Liver (tissue), 9 donors: ENCODE results near the gene SH3D19. TPM values are rescaled to one million over a fixed set of nuclear protein-coding genes. Genes with fewer than 3 reads are reported as not detected.

Source experiments
- DNase-seq: peaks from one replicate; pipeline ENCODE4 v3.0.0-alpha.2; 2017; ENCODE audit warnings: low spot score
- H3K27ac ChIP-seq, 2 donors: one replicate each; pipeline ENCODE4 v1.7.0; 2013; ENCODE audit warnings: inconsistent platforms in 2 of 2, low read length in 2 of 2, control low read depth in 1 of 2, low read depth in 1 of 2, mild to moderate bottlenecking in 1 of 2
- H3K27me3 ChIP-seq, 4 donors: one replicate each; pipeline versions ENCODE4 v1.6.1 to v1.7.0; 2013; ENCODE audit warnings: low read length in 3 of 4, inconsistent platforms in 1 of 4, mild to moderate bottlenecking in 1 of 4, moderate library complexity in 1 of 4; ENCODE audit not compliant: control insufficient read depth in 4 of 4, insufficient read depth in 4 of 4
- H3K36me3 ChIP-seq, 4 donors: one replicate each; pipeline versions ENCODE4 v1.6.1 to v1.7.0; 2013; ENCODE audit warnings: low read length in 3 of 4, mild to moderate bottlenecking in 3 of 4, low read depth in 1 of 4, moderate library complexity in 1 of 4; ENCODE audit not compliant: control insufficient read depth in 4 of 4, insufficient read depth in 3 of 4
- H3K4me1 ChIP-seq, 4 donors: one replicate each; pipeline versions ENCODE4 v1.6.1 to v1.7.0; 2013; ENCODE audit warnings: low read length in 3 of 4, mild to moderate bottlenecking in 3 of 4, moderate library complexity in 1 of 4; ENCODE audit not compliant: control insufficient read depth in 4 of 4, insufficient read depth in 4 of 4
- H3K4me3 ChIP-seq, 3 donors: one replicate each; pipeline versions ENCODE4 v1.6.1 to v1.7.0; 2013; ENCODE audit warnings: low read length in 3 of 3, control low read depth in 1 of 3, low read depth in 1 of 3, mild to moderate bottlenecking in 1 of 3
- H3K9ac ChIP-seq, 2 donors: one replicate each; pipeline ENCODE4 v1.7.0; 2013; ENCODE audit warnings: low read length in 2 of 2, mild to moderate bottlenecking in 2 of 2, moderate library complexity in 2 of 2, control low read depth in 1 of 2, low read depth in 1 of 2
- H3K9me3 ChIP-seq, 4 donors: one replicate each; pipeline versions ENCODE4 v1.6.1 to v1.7.0; 2013; ENCODE audit warnings: low read length in 3 of 4; ENCODE audit not compliant: control insufficient read depth in 4 of 4
- EGR1 ChIP-seq, 2 donors: IDR thresholded peaks; 2 replicates each; pipeline ENCODE4 v1.6.1; 2016 to 2018; ENCODE audit warnings: antibody characterized with exemption in 2 of 2, low read depth in 2 of 2
- FOXA1 ChIP-seq: IDR thresholded peaks from 2 replicates; pipeline ENCODE4 v1.6.1; 2016; ENCODE audit warnings: antibody characterized with exemption
- FOXA2 ChIP-seq: IDR thresholded peaks from 2 replicates; pipeline ENCODE4 v1.6.1; 2016; ENCODE audit warnings: antibody characterized with exemption
- GABPA ChIP-seq, 2 donors: IDR thresholded peaks in 1 of 2; conservative IDR thresholded peaks in 1 of 2; 2 replicates each; pipeline ENCODE4 v1.6.1; 2016; ENCODE audit warnings: antibody characterized with exemption in 2 of 2, mild to moderate bottlenecking in 1 of 2, moderate library complexity in 1 of 2
- HNF4A ChIP-seq, 2 donors: conservative IDR thresholded peaks; 2 replicates each; pipeline ENCODE4 v1.6.1; 2016; ENCODE audit warnings: antibody characterized with exemption in 2 of 2, mild to moderate bottlenecking in 2 of 2
- JUND ChIP-seq, 2 donors: IDR thresholded peaks; 2 replicates each; pipeline ENCODE4 v1.6.1; 2016; ENCODE audit warnings: antibody characterized with exemption in 2 of 2
- NR2F2 ChIP-seq: IDR thresholded peaks from 2 replicates; pipeline ENCODE4 v1.6.1; 2016; ENCODE audit warnings: antibody characterized with exemption
- RAD21 ChIP-seq, 2 donors: IDR thresholded peaks; 2 replicates each; pipeline ENCODE4 v1.6.1; 2016; ENCODE audit warnings: antibody characterized with exemption in 2 of 2, mild to moderate bottlenecking in 2 of 2
- TAF1 ChIP-seq: conservative IDR thresholded peaks from 2 replicates; pipeline ENCODE4 v1.6.1; 2016; ENCODE audit warnings: antibody characterized with exemption, mild to moderate bottlenecking
- YY1 ChIP-seq: IDR thresholded peaks from 2 replicates; pipeline ENCODE4 v1.6.1; 2016; ENCODE audit warnings: antibody characterized with exemption, mild to moderate bottlenecking
- WGBS: extraction: QIAGEN DNeasy Blood & Tissue Kit; methylation state at CpG from one replicate; pipeline ENCODE4 v1.1.7; 2013; 5-methylcytosine and 5-hydroxymethylcytosine counted together
- polyA plus RNA-seq, 2 donors: library from polyadenylated mRNA; stranded (reverse) in 1 of 2; unstranded in 1 of 2; fragments of 200-250 nt in 1 of 2; fragments of >200 nt in 1 of 2; fragmentation: Nextera tagmentation in 1 of 2; extraction: Ambion mirVana in 1 of 2; gene quantifications; one replicate each; pipeline versions ENCODE4 v1.2.1 to v1.2.3, GENCODE V29; 2013 to 2015
- total RNA-seq, 2 donors: library from RNA; depleted of rRNA; stranded (reverse); fragments of >200 nt; gene quantifications; one replicate each; pipeline ENCODE4 v1.2.3, GENCODE V29; 2014
- TF ChIP-seq, protein P1 (sequence below): fragments of 150-350 bp; IDR thresholded peaks from 2 replicates; pipeline ENCODE4 v1.5.1; 2017; ENCODE audit warnings: improper control_type of control experiment, low read depth, low read length; ENCODE audit not compliant: missing input control
- TF ChIP-seq, protein P2 (sequence below): IDR thresholded peaks from 2 replicates; pipeline ENCODE4 v1.6.1; 2016; ENCODE audit warnings: antibody characterized with exemption, mild to moderate bottlenecking
- TF ChIP-seq, protein P3 (sequence below): IDR thresholded peaks from 2 replicates; pipeline ENCODE4 v1.6.1; 2016; ENCODE audit warnings: antibody characterized with exemption
- donor health status: healthy.
- donor health status: healthy.
- donor health status: healthy.
- donor health status: healthy.
- donor health status: healthy.

SH3D19 gene
- total and polyA plus RNA-seq, 4 donors, result 11.0 to 22.2 (median 17.1) TPM

- WGBS, result 66% methylated on average over 1 of the region's 1 CpG
- DNase-seq, result no peak
- H3K9ac ChIP-seq, result no peak overlapping the region
- H3K27ac ChIP-seq, result no peak overlapping the region
- peaks cover 0 to 22% (median 16%) of the 10 kb centered on the region in 4 donors for H3K4me1 ChIP-seq
- H3K36me3 ChIP-seq, result peaks cover 0 to 1% (median 0%) of the 10 kb centered on the region in 4 donors
- H3K27me3 ChIP-seq, result no peaks in the 10 kb centered on the region
- TF ChIP-seq, protein P1, sequence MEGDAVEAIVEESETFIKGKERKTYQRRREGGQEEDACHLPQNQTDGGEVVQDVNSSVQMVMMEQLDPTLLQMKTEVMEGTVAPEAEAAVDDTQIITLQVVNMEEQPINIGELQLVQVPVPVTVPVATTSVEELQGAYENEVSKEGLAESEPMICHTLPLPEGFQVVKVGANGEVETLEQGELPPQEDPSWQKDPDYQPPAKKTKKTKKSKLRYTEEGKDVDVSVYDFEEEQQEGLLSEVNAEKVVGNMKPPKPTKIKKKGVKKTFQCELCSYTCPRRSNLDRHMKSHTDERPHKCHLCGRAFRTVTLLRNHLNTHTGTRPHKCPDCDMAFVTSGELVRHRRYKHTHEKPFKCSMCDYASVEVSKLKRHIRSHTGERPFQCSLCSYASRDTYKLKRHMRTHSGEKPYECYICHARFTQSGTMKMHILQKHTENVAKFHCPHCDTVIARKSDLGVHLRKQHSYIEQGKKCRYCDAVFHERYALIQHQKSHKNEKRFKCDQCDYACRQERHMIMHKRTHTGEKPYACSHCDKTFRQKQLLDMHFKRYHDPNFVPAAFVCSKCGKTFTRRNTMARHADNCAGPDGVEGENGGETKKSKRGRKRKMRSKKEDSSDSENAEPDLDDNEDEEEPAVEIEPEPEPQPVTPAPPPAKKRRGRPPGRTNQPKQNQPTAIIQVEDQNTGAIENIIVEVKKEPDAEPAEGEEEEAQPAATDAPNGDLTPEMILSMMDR, result no peak
- TF ChIP-seq, protein P2, sequence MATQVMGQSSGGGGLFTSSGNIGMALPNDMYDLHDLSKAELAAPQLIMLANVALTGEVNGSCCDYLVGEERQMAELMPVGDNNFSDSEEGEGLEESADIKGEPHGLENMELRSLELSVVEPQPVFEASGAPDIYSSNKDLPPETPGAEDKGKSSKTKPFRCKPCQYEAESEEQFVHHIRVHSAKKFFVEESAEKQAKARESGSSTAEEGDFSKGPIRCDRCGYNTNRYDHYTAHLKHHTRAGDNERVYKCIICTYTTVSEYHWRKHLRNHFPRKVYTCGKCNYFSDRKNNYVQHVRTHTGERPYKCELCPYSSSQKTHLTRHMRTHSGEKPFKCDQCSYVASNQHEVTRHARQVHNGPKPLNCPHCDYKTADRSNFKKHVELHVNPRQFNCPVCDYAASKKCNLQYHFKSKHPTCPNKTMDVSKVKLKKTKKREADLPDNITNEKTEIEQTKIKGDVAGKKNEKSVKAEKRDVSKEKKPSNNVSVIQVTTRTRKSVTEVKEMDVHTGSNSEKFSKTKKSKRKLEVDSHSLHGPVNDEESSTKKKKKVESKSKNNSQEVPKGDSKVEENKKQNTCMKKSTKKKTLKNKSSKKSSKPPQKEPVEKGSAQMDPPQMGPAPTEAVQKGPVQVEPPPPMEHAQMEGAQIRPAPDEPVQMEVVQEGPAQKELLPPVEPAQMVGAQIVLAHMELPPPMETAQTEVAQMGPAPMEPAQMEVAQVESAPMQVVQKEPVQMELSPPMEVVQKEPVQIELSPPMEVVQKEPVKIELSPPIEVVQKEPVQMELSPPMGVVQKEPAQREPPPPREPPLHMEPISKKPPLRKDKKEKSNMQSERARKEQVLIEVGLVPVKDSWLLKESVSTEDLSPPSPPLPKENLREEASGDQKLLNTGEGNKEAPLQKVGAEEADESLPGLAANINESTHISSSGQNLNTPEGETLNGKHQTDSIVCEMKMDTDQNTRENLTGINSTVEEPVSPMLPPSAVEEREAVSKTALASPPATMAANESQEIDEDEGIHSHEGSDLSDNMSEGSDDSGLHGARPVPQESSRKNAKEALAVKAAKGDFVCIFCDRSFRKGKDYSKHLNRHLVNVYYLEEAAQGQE, result no peak
- no peak for TF ChIP-seq GABPA (IDR thresholded peaks at IDR 0.05 in 1 of 2, conservative IDR thresholded peaks at IDR 0.05 in 1 of 2)
- no peak for TF ChIP-seq FOXA2
- no peak overlapping the region for H3K4me3 ChIP-seq
- H3K9me3 ChIP-seq, result no peaks in the 10 kb centered on the region
Measured at GRCh38 chr4:151291485-151291884, 33.9 kb downstream of the SH3D19 start.

GRCh38 chr4:151287409-151287808 lies 38.0 kb downstream of the SH3D19 start:
- Histone ChIP-seq H3K4me1 (peaks cover 2 to 7% (median 5%) of the 10 kb centered on the region in 4 donors), H3K9me3 (no peaks in the 10 kb centered on the region), H3K27ac (no peak overlapping the region), H3K36me3 (peaks cover 0 to 1% (median 0%) of the 10 kb centered on the region in 4 donors), H3K4me3 (no peak overlapping the region), H3K9ac (no peak overlapping the region), H3K27me3 (no peaks in the 10 kb centered on the region)
- 91% methylated on average over 7 of the region's 7 CpGs for WGBS
- TF ChIP-seq, protein P3, sequence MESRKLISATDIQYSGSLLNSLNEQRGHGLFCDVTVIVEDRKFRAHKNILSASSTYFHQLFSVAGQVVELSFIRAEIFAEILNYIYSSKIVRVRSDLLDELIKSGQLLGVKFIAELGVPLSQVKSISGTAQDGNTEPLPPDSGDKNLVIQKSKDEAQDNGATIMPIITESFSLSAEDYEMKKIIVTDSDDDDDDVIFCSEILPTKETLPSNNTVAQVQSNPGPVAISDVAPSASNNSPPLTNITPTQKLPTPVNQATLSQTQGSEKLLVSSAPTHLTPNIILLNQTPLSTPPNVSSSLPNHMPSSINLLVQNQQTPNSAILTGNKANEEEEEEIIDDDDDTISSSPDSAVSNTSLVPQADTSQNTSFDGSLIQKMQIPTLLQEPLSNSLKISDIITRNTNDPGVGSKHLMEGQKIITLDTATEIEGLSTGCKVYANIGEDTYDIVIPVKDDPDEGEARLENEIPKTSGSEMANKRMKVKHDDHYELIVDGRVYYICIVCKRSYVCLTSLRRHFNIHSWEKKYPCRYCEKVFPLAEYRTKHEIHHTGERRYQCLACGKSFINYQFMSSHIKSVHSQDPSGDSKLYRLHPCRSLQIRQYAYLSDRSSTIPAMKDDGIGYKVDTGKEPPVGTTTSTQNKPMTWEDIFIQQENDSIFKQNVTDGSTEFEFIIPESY, result no peak
- TF ChIP-seq TAF1 (no peak), HNF4A (conservative IDR thresholded peaks at IDR 0.05) (no peak), EGR1 (IDR thresholded peaks at IDR 0.05; ENCODE audit: low read depth in 2 of 2) (no peak), FOXA1 (no peak), YY1 (no peak), NR2F2 (no peak), FOXA2 (no peak), GABPA (IDR thresholded peaks at IDR 0.05 in 1 of 2, conservative IDR thresholded peaks at IDR 0.05 in 1 of 2) (no peak), JUND (IDR thresholded peaks at IDR 0.05) (no peak), RAD21 (IDR thresholded peaks at IDR 0.05) (no peak)
- TF ChIP-seq, protein P2, result no peak
- TF ChIP-seq, protein P1, result no peak
- DNase-seq, result no peak
